ENCODE measurements around the gene DDX25. TPM values are rescaled to one million over a fixed set of nuclear protein-coding genes. Genes with fewer than 3 reads are reported as not detected.

Gene DDX25
- polyA plus RNA-seq, 1 donor (not counting 4 experiments of a cell fraction or from before 2014, with no cell fraction given) = 0.12 TPM

- peaks cover 29% of the 10 kb centered on the region for H3K27me3 ChIP-seq (ENCODE audit: control insufficient read depth, extremely low read depth, insufficient read depth, low read length)
- H3K9me3 ChIP-seq (ENCODE audit: control insufficient read depth, low read depth, low read length) = no peaks in the 10 kb centered on the region
- no peak overlapping the region for H3K9ac ChIP-seq (ENCODE audit: control insufficient read depth, extremely low read depth, insufficient read depth, low read length)
- no peaks in the 10 kb centered on the region for H3K36me3 ChIP-seq (ENCODE audit: control insufficient read depth in 2 of 2, extremely low read depth in 1 of 2, insufficient read depth in 2 of 2, low read length in 2 of 2)
- no peak for FAIRE-seq
- H4K20me1 ChIP-seq (ENCODE audit: control insufficient read depth, extremely low read depth, insufficient read depth, low read length) = no peaks in the 10 kb centered on the region
- no peaks in the 10 kb centered on the region for H3K79me2 ChIP-seq (ENCODE audit: control insufficient read depth, insufficient read depth, low read length)
- no peak overlapping the region for H2AFZ ChIP-seq (ENCODE audit: control insufficient read depth, low read length)
- no peaks in the 10 kb centered on the region for H3K9me1 ChIP-seq (ENCODE audit: control insufficient read depth, extremely low read depth, insufficient read depth, low read length)
- H3K4me3 ChIP-seq (ENCODE audit: control insufficient read depth in 2 of 3, extremely low read depth in 1 of 3, insufficient read depth in 2 of 3, low read depth in 1 of 3, low read length in 3 of 3) = no peak overlapping the region
- no peak for DNase-seq (ENCODE audit: low read depth, low spot score)
- H3K4me2 ChIP-seq (ENCODE audit: control insufficient read depth, extremely low read depth, insufficient read depth, low read depth, low read length) = no peak overlapping the region
- H3K27ac ChIP-seq (ENCODE audit: control insufficient read depth, insufficient read depth, low read length) = no peak overlapping the region
- H3K4me1 ChIP-seq (ENCODE audit: control insufficient read depth, extremely low read depth, insufficient read depth, low read length) = no peaks in the 10 kb centered on the region
- TF ChIP-seq CTCF (optimal IDR thresholded peaks at IDR 0.05 in 1 of 3, IDR thresholded peaks at IDR 0.05 in 1 of 3, conservative IDR thresholded peaks at IDR 0.05 in 1 of 3; ENCODE audit: extremely low read depth in 1 of 3, insufficient read depth in 2 of 3, low read length in 3 of 3) (no peak), EZH2 (IDR thresholded peaks at IDR 0.05; ENCODE audit: low read length) (no peak)
- dilution Hi-C loops (cut with MboI; ENCODE audit: extremely low pct_ligation_motif_present, low sequenced_read_pairs) = loop anchor here (25.0 kb wide), 1 partner anchor 278 kb away; the partner anchor contains the start of genes FAM118B and RPUSD4
Observed at GRCh38 chr11:125934473-125934872, 30.2 kb downstream of the DDX25 start.

- Histone ChIP-seq H3K27ac (ENCODE audit: control insufficient read depth, insufficient read depth, low read length) (no peak overlapping the region), H2AFZ (ENCODE audit: control insufficient read depth, low read length) (no peak overlapping the region), H3K27me3 (ENCODE audit: control insufficient read depth, extremely low read depth, insufficient read depth, low read length) (peaks cover 23% of the 10 kb centered on the region), H3K4me3 (ENCODE audit: control insufficient read depth in 2 of 3, extremely low read depth in 1 of 3, insufficient read depth in 2 of 3, low read depth in 1 of 3, low read length in 3 of 3) (no peak overlapping the region), H3K79me2 (ENCODE audit: control insufficient read depth, insufficient read depth, low read length) (no peaks in the 10 kb centered on the region), H3K9me3 (ENCODE audit: control insufficient read depth, low read depth, low read length) (no peaks in the 10 kb centered on the region), H3K9me1 (ENCODE audit: control insufficient read depth, extremely low read depth, insufficient read depth, low read length) (no peaks in the 10 kb centered on the region), H3K4me1 (ENCODE audit: control insufficient read depth, extremely low read depth, insufficient read depth, low read length) (no peaks in the 10 kb centered on the region), H3K4me2 (ENCODE audit: control insufficient read depth, extremely low read depth, insufficient read depth, low read depth, low read length) (no peak overlapping the region), H3K36me3 (ENCODE audit: control insufficient read depth in 2 of 2, extremely low read depth in 1 of 2, insufficient read depth in 2 of 2, low read length in 2 of 2) (no peaks in the 10 kb centered on the region), H3K9ac (ENCODE audit: control insufficient read depth, extremely low read depth, insufficient read depth, low read length) (no peak overlapping the region), H4K20me1 (ENCODE audit: control insufficient read depth, extremely low read depth, insufficient read depth, low read length) (no peaks in the 10 kb centered on the region)
- no peak for DNase-seq (ENCODE audit: low read depth, low spot score)
- peak in 1 of 3 experiments; percentile 27 for TF ChIP-seq CTCF (optimal IDR thresholded peaks at IDR 0.05 in 1 of 3, IDR thresholded peaks at IDR 0.05 in 1 of 3, conservative IDR thresholded peaks at IDR 0.05 in 1 of 3; ENCODE audit: extremely low read depth in 1 of 3, insufficient read depth in 2 of 3, low read length in 3 of 3)
- no peak for TF ChIP-seq EZH2 (IDR thresholded peaks at IDR 0.05; ENCODE audit: low read length)
- no peak for FAIRE-seq
- dilution Hi-C loops (cut with MboI; ENCODE audit: extremely low pct_ligation_motif_present, low sequenced_read_pairs) = loop anchor here (25.0 kb wide), 1 partner anchor 277 kb away; the partner anchor contains the start of genes FAM118B and RPUSD4
Observed at GRCh38 chr11:125935056-125935455, 30.7 kb downstream of the DDX25 start.
